ENCODE measurements around the gene PLCE1. TPM values are rescaled to one million over a fixed set of nuclear protein-coding genes. Genes with fewer than 3 reads are reported as not detected.

PLCE1 gene
- total and polyA plus RNA-seq, 10 donors, result 0.55 to 25.2 (median 13.4) TPM

GRCh38 chr10:94023906-94024305 lies 30.2 kb downstream of the PLCE1 start:
- Histone ChIP-seq H3K9me3 (peaks cover 0 to 43% (median 30%) of the 10 kb centered on the region in 8 donors), H3K4me3 (no peak overlapping the region), H3K27me3 (replicated peaks in 1 of 7) (no peaks in the 10 kb centered on the region), H3K27ac (no peak overlapping the region), H3K4me1 (no peaks in the 10 kb centered on the region), H3K36me3 (no peaks in the 10 kb centered on the region)
- intact Hi-C loops (cut with DNase I; ENCODE audit: low total_unique reads), result no loop called here
- DNase-seq, result no peak
- no peak for TF ChIP-seq POLR2A (IDR thresholded peaks at IDR 0.05)
- no peak for TF ChIP-seq POLR2AphosphoS5 (IDR thresholded peaks at IDR 0.05)
- TF ChIP-seq, protein P1, sequence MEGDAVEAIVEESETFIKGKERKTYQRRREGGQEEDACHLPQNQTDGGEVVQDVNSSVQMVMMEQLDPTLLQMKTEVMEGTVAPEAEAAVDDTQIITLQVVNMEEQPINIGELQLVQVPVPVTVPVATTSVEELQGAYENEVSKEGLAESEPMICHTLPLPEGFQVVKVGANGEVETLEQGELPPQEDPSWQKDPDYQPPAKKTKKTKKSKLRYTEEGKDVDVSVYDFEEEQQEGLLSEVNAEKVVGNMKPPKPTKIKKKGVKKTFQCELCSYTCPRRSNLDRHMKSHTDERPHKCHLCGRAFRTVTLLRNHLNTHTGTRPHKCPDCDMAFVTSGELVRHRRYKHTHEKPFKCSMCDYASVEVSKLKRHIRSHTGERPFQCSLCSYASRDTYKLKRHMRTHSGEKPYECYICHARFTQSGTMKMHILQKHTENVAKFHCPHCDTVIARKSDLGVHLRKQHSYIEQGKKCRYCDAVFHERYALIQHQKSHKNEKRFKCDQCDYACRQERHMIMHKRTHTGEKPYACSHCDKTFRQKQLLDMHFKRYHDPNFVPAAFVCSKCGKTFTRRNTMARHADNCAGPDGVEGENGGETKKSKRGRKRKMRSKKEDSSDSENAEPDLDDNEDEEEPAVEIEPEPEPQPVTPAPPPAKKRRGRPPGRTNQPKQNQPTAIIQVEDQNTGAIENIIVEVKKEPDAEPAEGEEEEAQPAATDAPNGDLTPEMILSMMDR (IDR thresholded peaks at IDR 0.05 in 8 of 11, conservative IDR thresholded peaks at IDR 0.05 in 3 of 11), result no peak
- 48 to 71% (median 63%) methylated on average over 3 of the region's 3 CpGs for WGBS, 5 donors

- no peak overlapping the region for H3K4me3 ChIP-seq
- intact Hi-C loops (cut with DNase I; ENCODE audit: low total_unique reads), result no loop called here
- H3K9me3 ChIP-seq, result peaks cover 0 to 48% (median 35%) of the 10 kb centered on the region in 8 donors
- TF ChIP-seq, protein P1 (IDR thresholded peaks at IDR 0.05 in 8 of 11, conservative IDR thresholded peaks at IDR 0.05 in 3 of 11), result no peak
- no peak for TF ChIP-seq POLR2A (IDR thresholded peaks at IDR 0.05)
- TF ChIP-seq POLR2AphosphoS5 (IDR thresholded peaks at IDR 0.05), result no peak
- no peak for DNase-seq
- H3K4me1 ChIP-seq, result no peaks in the 10 kb centered on the region
- H3K36me3 ChIP-seq, result no peaks in the 10 kb centered on the region
- no peaks in the 10 kb centered on the region for H3K27me3 ChIP-seq (replicated peaks in 1 of 7)
- no peak overlapping the region for H3K27ac ChIP-seq
These were observed 30.7 kb downstream of the PLCE1 start for GRCh38 chr10:94024407-94024806.

- TF ChIP-seq POLR2A (IDR thresholded peaks at IDR 0.05) (no peak), POLR2AphosphoS5 (IDR thresholded peaks at IDR 0.05) (no peak)
- TF ChIP-seq, protein P1 (IDR thresholded peaks at IDR 0.05 in 8 of 11, conservative IDR thresholded peaks at IDR 0.05 in 3 of 11), result no peak
- no peak for DNase-seq
- no peaks in the 10 kb centered on the region for H3K4me1 ChIP-seq
- H3K27me3 ChIP-seq (replicated peaks in 1 of 7), result no peaks in the 10 kb centered on the region
- H3K9me3 ChIP-seq, result peaks cover 9 to 62% (median 49%) of the 10 kb centered on the region in 8 donors
- WGBS, 5 donors, result 62 to 87% (median 83%) methylated on average over 1 of the region's 1 CpG
- H3K36me3 ChIP-seq, result peaks cover 0 to under 1% (median 0%) of the 10 kb centered on the region in 6 donors
- H3K4me3 ChIP-seq, result no peak overlapping the region
- no peak overlapping the region for H3K27ac ChIP-seq
- intact Hi-C loops (cut with DNase I; ENCODE audit: low total_unique reads), result no loop called here
These were observed 32.1 kb downstream of the PLCE1 start for GRCh38 chr10:94025806-94026205.

DNA sequence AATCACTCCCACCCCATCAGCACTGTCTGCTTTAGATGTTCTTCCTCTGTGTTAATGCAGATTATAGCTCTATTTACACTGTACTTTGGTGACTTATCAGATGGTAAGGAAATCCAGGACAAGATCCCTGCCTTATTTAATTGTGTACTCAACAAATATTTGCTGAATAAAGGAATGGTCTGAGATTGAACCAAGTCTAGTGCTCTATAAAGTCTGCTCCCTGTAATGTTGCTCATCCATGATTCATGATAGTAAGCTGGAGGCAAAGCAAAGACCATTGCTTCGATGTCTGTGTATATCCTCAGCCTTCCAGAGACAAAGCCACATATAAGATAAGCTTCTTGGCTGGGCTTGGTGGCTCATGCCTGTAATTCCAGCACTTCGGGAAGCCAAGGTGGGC lies 33.5 kb downstream of the PLCE1 start:
- peaks cover 0 to 9% (median 0%) of the 10 kb centered on the region in 6 donors for H3K36me3 ChIP-seq
- peaks cover 9 to 69% (median 58%) of the 10 kb centered on the region in 8 donors for H3K9me3 ChIP-seq
- DNase-seq, result no peak
- H3K4me3 ChIP-seq, result no peak overlapping the region
- intact Hi-C loops (cut with DNase I; ENCODE audit: low total_unique reads), result no loop called here
- no peak overlapping the region for H3K27ac ChIP-seq
- H3K27me3 ChIP-seq (replicated peaks in 1 of 7), result no peaks in the 10 kb centered on the region
- WGBS, 5 donors, result 78 to 99% (median 88%) methylated on average over 2 of the region's 2 CpGs
- TF ChIP-seq POLR2A (IDR thresholded peaks at IDR 0.05), result no peak
- no peak for TF ChIP-seq POLR2AphosphoS5 (IDR thresholded peaks at IDR 0.05)
- TF ChIP-seq, protein P1 (IDR thresholded peaks at IDR 0.05 in 8 of 11, conservative IDR thresholded peaks at IDR 0.05 in 3 of 11), result no peak
- H3K4me1 ChIP-seq, result no peaks in the 10 kb centered on the region
